ENCODE results near the gene SYNE2.
"Not testable (repeated sequence)": the region's sequence is repeated elsewhere in the genome, so short reads cannot be mapped to it uniquely, and the experiment has no call there.

SYNE2 gene

DNA sequence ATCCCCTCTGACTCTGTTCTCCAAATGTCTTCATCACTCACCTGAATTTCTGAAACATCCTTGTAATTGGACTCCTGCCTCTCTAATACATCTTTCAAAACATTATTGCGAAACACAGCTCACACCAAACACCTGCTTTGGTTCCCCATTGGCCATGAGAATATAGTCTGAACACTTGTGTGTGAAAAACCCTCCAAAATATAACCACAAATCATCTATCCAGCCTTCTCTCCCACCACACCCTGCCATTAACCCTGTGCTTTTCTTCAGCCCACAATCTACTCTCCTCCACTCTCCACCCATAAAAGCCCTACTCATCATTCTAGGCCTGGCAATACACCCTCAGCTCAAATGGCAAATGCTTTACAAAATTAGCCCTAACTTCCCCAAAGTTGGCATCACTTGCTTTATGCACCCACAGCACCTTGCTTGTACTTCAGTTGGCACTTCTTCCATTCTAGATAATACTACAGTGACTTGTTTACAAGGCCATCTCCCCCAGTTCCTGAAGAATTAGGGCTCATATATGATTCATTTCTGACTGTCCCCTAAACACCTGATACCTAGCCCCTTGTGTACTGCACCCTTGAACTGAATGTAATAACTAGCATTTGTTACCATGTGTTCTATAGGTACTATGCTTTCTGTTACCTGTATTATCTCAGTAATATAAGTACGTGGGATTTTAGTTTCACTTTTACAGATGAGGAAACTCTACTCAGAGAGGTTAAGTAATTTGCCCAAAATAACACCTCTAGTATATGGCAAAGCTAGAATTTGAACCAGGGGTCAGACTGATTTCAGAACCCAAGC is 17.3 kb downstream of the SYNE2 start:
- DNase-seq (ENCODE audit: low spot score), result not testable (repeated sequence)

DNA sequence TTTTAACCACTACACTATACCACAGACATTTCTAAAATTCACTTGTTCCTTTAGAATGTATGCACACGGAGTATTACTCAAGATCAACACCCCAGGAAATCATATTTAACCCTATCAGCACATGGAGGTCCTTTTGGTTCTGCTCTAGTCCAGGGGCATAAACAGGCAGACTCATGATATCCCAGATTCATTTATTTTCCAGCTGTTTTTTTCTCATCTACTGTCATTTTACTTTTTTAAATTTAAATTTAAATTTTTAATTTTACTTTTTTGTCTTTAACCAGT is 17.9 kb downstream of the SYNE2 start:
- DNase-seq (ENCODE audit: low spot score), result not testable (repeated sequence)

DNA sequence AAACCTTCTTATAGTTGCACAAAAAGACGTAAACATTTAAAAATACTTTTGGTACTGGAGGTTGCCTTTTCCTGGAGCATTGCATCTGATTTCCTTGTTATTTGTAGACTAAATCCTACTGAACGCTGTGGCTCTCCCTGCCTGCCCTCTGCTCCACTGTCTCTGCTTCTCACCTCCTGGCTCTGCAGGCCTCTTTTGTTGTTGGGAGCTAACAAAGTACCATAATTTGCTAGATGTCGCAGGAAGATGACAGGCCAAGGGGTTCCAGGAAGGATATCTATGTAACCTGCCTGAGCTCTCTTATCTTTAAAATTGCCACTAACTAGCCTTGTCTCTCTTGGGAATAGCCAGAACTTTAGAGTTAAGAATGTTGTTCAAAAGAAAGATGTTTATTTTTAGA is 21.4 kb downstream of the SYNE2 start:
- no peak for DNase-seq (ENCODE audit: low spot score)

DNA sequence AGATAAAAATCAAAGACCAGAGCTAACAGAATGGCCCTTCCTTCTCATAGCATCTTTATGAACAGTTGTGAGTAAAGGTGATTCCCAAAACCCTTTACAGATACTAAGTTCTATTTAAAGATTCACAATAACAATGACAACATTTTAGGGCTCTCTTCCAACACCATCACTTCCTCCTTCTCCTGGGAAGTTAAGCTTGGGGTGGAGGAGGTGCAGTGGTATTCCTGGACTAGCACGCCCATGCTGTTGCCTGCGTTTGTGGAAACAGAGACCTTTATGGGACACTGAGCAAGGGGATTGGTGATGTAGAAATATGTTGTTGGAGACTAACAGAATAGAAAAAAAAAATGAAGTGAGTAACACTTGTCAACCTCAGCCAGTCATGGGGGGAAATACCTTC is 22.5 kb downstream of the SYNE2 start:
- DNase-seq (ENCODE audit: low spot score), result no peak

DNA sequence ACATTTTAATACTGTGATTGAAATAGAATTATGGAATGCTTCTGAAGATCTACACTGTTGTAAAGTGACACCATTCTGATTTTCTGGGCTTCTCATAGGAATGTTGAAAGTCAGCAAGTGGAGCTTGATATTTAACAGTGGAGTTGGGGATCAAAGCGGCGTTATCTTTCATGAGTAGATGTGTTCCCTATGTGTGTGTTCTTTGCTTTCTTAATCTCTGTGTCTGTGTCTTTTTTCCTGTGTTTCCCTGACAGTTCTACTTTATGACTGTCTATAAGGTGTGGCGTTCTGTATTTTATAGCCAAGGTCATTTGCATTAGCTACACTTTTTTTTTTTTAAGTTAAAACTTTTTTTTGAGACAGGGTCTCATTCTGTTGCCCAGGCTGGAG is 24.7 kb downstream of the SYNE2 start:
- DNase-seq (ENCODE audit: low spot score), result no peak

DNA sequence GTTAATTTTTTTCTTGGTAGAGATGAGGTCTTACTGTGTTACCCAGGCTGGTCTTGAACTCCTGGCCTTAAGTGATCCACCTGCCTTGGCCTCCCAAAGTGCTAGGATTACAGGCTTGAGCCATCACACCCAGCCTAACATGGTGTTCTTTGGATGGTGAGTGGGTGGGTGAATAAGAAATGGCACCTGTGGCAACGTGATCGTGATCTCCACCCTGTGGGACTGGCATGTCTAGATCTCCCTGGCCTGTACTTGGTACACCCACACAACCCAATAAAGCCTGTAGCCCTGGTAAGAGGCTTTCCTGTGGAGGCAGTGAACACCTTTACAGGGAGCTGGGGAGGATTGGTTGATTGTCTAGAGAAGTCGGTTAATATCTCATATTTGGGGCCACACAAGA is 25.2 kb downstream of the SYNE2 start:
- no peak for DNase-seq (ENCODE audit: low spot score)

DNA sequence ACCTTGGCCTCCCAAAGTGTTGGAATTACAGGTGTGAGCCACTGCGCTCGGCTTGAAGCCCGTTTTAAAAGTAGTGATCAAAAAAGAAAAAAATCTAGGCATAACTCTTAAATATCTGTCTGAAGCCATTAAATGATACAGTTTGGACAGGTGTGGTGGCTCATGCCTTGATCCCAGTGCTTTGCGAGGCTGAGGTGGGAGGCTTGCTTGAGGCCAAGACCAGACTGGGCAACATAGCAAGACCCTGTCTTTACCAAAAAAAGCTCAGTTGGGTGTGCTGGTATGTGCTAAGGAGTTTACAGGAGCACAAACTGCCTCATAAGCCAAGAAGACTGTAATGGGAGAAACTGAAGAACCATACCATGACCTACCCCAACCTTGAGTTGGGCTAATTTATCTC is 26.0 kb downstream of the SYNE2 start:
- DNase-seq (ENCODE audit: low spot score), result no peak

DNA sequence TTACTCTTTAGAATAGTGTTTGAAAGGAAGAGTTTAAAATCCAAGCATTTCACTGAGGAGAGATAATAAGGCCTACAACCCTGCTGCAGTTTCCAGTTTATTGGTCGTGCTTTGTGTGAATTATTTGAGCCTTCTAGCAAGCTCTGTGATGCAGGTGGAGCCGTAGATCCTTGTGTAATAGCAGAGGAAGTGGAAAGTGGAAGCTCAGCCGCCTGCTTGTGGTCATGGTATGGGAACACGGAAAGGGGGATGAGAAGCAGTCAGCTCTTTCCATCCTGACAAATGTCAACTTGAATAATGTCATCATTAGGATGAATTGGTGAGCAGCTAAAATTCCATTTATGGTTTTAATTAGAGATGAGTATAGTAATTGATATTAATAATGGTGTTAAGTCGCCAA is 29.1 kb downstream of the SYNE2 start:
- no peak for DNase-seq (ENCODE audit: low spot score)

DNA sequence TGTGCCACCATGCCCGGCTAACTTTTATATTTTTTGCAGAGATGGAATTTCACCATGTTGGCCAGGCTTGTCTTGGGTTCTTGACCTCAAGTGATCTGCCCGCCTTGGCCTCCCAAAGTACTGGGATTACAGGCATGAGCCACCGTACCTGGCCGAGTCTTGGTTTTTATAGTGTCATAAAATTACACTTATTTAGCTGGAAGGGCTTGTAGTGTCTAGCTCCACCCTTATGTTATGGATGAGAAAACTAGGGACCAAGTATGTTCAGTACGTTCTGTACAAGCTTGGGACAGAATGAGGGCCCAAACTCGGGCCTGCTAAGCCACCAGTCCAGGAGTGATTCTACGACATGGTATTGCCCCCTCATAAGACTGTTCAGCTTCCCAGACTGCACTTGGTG is 35.1 kb downstream of the SYNE2 start:
- DNase-seq (ENCODE audit: low spot score), result no peak

DNA sequence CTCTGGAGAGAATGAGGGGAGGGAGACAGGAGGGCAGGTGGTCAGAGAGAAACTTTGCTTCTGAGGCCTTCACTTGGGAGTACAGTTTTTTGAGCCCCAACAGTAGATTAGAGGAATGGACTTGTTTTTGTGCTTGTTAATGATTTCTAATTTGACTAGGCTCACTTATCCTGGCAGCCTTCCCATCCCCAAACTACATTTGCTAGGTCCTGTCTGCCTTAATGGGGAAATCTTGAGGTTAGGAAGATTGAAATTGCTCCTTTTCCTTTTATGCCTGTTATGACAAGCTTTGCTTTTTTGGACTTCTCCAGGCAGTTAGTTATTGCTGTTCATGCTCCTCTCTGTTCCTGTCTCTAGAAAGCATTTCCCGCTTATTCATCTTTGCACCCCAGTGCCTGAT is 37.7 kb downstream of the SYNE2 start:
- no peak for DNase-seq (ENCODE audit: low spot score)

DNA sequence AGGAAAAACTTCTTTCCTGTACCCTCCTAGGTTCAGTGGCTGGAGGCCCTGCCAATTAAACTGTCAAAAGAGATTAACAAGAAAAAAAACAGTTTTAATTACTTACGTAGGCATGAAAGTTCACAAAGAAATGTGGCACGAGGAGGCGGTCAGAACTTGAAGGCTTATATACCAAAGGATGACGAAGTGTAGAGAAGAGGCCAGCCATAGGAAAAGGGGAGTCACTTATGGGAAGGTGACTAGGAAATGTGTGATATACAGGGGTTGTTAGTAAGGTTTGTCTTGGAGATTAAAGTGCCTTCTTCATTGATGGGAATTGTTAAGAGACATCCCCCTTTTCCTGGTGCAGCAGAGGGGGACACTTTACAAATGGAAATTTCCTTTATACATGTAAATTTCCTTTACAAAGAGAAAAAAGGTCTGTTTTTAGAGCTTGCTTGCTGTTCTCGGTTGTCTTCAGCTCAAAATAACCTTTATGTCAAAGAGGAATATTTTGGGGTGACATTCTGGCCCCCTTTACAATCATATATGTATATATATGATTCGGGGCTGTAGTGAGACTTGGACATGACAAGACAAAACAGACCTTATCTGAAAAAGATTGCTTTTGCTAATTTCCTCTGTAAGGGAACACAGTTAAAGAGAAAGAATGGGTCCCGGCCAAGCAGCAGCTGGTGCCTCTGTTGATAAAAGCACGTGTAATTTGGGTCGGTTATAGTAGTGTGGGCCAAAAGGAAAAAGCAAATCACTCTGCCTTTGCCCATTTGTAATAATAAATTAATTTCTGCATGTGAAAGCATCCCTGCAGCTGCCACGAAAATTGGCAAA is 38.6 kb downstream of the SYNE2 start:
- no peak for DNase-seq (ENCODE audit: low spot score)

DNA sequence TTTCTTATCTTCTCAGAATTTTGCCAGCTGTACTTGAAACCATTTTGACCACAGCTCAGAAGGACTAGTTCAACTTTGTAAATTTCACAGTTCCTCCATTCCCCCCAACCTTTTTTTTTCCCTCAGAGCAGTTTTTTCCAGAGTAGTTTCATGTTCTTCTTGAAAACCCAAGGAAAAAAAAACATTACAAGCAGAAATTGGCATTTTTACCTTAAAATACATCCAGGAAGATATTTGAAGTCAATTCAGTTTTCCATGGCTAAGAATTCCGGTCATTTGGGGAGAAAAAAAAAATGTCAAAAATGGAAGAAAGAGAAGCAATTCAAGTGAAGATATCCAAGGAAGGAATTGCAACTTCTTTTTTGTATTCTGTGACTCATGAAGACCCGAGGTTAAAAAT is 39.5 kb downstream of the SYNE2 start:
- no peak for DNase-seq (ENCODE audit: low spot score)

DNA sequence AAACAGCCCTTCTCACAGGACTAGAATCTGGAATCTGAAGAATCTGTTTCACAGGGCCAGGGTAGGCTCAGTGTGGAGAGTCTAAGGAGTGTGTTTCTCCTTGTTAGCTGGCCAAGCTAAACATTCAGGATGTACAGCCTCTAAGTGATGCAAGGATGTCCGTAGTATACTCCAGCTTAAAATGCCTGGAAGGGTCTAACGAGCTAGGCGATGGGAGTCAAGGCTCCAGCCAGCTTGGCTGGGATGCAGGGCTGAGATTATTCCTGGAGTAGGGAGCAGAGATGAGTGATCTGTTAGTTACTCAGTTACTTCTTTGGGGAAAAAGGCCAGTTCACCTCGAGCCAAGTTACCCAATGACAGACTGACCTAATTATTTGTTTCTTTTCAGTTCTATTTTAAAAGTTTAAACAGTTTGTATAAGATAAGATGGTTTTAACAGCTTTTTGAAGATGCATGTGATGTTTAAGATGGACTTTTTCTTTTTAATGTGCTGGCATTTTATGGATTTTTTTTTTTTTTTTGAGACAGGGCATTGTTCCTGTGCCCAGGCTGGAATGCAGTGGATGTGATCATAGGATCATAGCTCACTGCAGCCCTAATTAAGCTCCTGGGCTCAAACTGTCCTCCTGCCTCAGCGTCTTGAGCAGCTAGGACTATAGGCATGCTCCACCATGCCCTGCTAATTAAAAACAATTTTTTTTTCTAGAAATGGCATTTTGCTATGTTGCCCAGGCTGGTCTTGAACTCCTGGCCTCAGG is 41.1 kb downstream of the SYNE2 start:
- peak; percentile 7 for DNase-seq (ENCODE audit: low spot score)

DNA sequence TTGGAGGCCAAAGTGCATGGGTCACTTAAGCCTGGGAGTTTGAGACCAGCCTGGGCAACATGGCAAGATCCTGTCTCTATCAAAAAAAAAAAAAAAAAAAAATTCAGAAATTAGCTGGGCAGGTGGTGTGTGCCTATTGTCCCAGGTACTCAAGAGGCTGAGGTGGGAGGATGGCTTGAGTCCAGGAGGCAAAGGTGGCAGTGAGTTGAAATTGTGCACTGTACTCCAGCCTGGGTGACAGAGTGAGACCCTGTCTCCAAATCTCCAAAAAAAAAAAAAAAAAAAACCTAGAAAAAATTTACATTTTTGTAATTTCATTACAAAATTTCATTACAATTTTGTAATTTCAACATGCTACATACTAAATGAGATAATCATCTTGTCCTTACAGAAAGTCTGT is 42.7 kb downstream of the SYNE2 start:
- no peak for DNase-seq (ENCODE audit: low spot score)

DNA sequence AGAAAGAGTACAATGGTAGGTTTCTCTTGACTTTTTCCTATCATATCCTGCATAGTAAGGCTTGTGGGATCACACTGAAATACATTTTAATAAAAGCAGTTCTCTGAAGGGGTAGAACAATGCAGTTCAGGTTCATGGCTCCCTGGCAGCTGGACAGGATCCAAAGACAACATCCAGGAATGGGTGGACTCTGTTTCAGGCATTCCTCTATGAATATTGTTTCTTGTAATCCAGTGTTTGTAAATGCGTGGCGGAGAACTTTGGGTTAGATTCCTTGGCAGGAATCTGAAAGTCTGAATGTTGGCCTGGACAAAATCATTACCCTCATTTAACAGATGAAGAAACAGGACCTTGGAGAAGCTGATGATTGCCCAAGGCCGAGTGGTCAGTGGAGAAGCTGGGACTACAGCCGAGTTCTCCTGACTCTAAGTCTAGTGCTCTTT is 43.5 kb downstream of the SYNE2 start:
- DNase-seq (ENCODE audit: low spot score), result peak; percentile 7

DNA sequence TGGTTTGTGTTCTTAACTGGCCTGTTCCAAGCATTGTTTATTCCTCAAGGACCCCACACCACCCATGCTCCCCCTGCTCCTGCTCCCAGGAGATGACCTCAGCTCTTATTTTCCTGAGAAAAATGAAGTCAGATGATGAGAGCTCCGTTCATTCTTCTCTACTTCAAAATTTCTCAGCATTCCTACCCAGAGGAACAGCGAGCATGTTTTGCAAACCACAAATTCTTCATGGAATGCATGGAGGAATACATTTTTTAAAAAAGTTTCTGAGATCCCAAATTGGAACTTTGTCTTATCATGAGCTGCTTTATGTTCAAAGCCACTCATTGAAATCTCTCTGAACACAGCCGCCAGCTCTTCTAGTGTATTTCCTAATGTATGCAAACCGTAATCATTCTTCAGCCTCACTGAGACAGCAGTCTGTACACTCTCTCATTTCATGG is 44.9 kb downstream of the SYNE2 start:
- no peak for DNase-seq (ENCODE audit: low spot score)

DNA sequence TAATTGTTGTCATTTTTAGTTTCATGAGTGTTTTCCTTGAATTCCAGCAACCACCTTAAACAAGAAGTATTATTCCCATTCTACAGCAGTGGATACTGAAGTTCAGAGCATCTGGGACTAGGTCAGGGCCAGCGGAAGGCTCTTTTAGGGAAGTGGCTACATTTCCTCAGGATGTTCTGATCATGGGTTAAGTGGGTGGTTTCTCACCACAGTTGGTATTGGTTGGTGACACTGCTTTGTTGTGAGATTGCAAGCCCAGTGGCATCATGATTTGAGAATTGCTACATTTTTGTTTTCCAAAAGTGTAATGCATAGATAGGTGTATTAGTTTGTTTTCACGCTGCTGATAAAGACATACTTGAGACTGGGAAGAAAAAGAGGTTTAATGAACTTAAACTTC is 47.1 kb downstream of the SYNE2 start:
- no peak for DNase-seq (ENCODE audit: low spot score)

DNA sequence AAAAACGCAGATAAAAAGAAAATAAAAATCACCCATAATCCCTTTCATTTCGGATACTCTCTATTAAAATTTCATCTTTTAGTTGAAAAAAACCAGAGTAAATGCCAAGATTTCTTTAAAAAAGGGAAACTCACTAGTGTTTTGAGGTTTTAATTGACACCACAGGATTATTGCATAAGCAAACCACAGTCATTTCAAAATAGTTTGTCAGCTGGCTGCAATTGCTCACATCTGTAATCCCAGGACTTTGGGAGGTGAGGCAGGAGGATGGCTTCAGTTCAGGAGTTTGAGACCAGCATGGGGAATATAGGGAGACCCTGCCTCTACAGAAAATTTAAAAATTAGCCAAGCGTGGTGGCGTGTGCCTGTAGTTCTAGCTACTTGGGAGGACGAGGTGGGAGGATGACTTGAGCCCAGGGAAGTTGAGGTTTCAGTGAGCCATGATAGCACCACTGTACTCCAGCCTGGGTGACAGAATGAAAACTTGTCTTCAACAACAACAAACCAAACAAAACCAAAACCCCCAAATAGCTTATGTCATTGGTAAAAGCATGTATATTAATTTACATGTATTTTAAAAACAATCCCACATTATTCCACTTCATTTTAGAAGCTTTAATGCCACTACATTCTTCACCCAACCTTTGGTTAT is 48.8 kb downstream of the SYNE2 start:
- DNase-seq (ENCODE audit: low spot score), result no peak

DNA sequence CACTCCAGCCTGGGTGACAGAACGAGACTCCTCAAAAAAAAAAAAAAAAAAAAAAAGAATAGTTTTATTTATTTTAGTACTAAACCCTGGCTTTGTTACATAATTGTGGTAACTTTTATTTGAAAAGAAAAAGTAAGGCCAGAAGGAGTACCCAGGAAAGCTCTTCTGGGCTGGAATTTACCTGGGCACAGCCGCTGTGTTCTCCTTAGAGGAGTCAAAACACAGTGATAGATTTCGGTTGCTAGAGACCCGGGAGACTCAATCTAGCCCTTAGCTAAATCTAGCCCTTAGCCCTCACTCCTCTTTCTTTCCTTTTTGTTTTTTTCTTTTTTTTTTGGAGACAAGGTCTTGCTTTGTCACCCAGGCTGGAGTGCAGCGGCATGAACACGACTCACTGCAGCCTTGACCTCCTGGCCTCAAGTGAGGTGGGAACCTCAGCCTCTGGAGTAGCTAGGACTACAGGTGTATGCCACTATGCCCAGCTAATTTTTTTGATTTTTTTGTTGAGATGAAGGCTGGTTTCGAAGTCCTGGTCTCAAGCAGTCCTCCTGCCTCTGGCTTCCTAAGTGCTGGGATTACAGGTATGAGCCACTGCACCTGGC is 49.7 kb downstream of the SYNE2 start:
- no peak for DNase-seq (ENCODE audit: low spot score)

DNA sequence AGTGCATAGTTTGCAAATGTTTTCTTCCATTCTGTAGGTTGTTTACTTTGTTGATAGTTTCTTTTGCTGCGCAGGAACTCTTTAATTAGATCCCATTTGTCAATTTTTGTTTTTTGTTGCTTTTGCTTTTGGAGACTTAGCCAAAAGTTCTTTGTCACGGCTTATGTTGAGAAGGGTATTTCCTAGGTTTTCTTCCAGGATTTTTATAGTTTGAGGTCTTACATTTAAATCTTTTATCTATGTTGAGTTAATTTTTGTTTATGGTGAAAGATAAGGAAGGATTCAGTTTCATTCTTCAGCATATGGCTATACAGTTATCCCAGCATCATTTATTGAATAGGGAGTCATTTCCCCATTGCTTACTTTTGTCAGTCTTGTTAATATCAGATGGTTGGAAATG is 51.9 kb downstream of the SYNE2 start:
- DNase-seq (ENCODE audit: low spot score), result no peak

DNA sequence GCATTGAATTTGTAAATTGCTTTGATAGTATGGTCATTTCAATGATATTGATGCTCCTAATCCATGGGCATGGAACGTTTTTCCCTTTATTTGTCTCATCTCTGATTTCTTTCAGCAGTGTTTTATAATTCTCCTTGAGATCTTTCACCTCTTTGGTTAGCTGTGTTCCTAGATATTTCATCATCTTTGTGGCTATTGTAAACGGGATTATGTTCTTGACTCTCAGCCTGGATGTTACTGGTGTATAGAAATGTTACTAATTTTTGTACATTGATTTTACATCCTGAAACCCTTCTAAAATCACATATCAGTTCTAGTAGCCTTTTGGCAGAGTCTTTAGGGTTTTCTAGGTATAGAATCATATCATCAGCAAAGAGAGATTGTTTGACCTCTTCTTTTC is 52.6 kb downstream of the SYNE2 start:
- DNase-seq (ENCODE audit: low spot score), result no peak

Data from putamen (tissue), 1 donor.